IPS-18c (cell line): ENCODE measurements around the gene BTBD9.

ENCODE experiments used
- H3K4me3 ChIP-seq: 2 replicates; pipeline ENCODE4 v1.7.0; 2013; ENCODE audit warnings: low read depth, mild to moderate bottlenecking, low read length, moderate library complexity; ENCODE audit not compliant: insufficient read depth
- H3K9me3 ChIP-seq: one replicate; pipeline ENCODE4 v1.6.1; 2013; ENCODE audit warnings: mild to moderate bottlenecking, low read length, moderate library complexity; ENCODE audit not compliant: control insufficient read depth, insufficient read depth

BTBD9 gene

DNA sequence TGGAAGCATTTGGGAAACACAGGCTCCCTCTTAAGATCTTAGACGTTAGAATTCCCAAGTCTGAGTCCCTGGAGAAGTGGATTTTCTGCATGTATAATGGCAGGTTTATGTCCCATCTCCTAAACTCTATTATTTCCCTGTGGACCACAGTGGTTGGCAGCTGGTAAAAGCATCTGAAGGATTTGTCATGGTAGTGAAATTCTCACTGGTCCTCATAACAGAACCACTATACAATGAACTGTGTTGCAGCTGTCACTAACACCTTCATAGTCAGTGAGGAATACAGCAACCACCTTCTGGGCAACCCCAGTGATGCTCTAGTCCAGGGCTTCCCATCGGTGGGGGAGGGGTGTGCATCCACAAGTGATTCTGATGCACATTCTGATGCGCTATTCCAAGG lies 423.3 kb downstream of the BTBD9 start:
- Histone ChIP-seq H3K9me3 (no peaks in the 10 kb centered on the region), H3K4me3 (no peak overlapping the region)

DNA sequence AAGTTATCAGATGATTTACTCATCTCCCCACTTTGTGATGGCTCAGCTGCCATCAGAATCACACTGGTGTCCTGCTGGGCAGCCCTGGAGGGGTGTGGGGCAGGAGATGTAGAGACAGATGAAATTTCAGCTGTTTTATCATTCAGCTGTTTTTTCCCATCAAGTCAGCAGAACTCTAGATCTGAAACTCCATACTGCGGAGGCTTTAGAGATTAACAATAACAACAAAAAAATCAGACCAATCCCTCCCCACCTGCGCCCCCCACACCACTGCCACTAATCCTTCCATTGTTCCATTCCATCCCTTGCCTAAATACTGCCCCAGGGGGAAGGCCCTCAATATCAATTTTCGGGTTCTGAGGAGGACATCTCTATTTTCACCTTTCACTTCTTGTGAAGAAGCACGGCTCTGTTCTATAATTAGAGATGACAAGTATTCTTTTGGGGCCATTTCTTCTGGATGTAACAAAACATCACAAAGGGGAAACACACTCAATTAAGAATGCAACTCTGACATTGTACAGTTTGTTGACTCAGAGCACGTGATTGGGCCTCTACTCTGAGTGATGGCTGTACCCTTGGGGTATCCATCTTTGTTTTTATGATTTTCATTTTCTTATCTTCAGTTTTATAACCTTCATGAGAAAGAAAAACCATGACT lies 423.9 kb downstream of the BTBD9 start:
- H3K4me3 ChIP-seq: no peak overlapping the region

DNA sequence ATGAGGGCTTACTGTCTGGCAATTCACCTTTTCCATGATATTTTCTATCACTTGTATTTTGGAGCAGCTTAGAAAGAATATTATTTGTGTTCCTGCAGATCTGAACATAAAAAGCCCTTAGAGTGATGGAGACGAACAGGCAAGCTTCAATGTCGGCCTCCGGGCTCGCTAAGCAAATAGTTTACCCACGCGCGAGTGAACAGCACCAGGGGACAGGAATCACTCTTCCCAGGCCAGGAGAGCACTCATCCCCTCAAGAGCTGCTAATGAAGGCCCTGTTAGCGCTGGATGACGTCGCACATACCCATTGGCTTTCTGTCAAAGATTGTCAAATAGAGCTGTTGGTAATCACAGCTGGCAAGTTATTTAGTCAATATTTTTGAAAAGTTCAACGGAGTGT lies 424.5 kb downstream of the BTBD9 start:
- H3K9me3 ChIP-seq: no peaks in the 10 kb centered on the region
- no peak overlapping the region for H3K4me3 ChIP-seq

More for the DNA sequence above, 423.9 kb downstream of the BTBD9 start:
- no peaks in the 10 kb centered on the region for H3K9me3 ChIP-seq

DNA sequence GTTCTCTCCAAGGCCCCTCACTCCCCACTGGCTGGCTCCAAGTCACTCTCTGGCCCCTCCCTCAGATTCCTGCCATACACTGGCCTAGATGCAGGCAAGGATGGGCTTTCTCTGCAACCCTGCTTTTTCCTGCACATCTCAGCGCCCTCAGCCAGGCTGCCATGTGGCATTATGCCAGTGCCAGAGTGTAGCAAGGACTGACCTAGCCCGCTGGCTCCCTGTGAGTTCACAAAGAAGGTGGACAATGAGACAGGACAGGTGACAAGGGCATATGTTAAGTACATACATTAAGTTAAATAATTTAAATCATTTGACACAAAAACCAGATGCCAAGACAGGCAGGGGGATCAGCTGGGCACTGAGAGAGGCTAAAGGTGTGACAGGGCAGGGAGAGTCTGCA lies 425.6 kb downstream of the BTBD9 start:
- H3K9me3 ChIP-seq: no peaks in the 10 kb centered on the region

DNA sequence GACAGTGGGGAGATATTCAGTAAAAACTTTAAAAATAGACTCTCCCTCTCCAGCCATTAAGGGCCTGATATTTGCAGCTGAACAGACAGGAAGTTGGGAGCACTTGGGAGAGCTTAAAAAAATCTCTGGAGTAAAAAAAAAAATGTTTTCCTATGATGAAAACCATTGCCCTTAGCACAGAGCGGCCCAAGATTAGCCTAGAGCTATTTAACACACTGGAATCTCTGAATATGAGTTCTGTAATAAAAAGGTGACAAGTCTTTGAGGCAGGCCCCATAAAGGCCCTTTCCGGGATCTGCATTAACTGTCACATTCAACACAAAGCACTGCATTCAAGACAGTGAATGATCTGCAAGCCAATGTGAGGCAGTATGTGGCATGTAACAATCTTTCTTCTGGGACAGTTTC lies 426.5 kb downstream of the BTBD9 start:
- H3K9me3 ChIP-seq: no peaks in the 10 kb centered on the region
- H3K4me3 ChIP-seq: no peak overlapping the region

More for the DNA sequence above, 425.6 kb downstream of the BTBD9 start:
- H3K4me3 ChIP-seq: no peak overlapping the region

DNA sequence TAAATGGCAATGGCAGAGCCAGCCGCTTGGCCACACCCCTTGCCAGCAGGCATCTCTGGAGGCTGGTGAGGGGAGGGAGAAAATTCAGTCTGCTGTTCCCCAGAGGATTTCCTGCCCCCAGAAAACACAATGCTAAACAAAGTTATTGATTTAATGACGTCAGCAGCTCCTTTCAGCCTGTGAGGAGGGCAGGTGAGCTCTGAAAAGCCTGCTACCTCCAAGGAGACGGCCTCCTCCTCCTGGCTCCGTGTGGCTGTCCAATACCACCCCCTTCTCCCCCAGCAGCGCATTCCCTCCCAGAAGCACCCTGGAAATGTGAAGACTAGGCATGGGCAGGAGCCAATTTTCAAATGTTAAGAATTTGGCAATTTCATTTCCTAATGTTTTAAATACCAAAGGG lies 427.1 kb downstream of the BTBD9 start:
- no peaks in the 10 kb centered on the region for H3K9me3 ChIP-seq
- no peak overlapping the region for H3K4me3 ChIP-seq

DNA sequence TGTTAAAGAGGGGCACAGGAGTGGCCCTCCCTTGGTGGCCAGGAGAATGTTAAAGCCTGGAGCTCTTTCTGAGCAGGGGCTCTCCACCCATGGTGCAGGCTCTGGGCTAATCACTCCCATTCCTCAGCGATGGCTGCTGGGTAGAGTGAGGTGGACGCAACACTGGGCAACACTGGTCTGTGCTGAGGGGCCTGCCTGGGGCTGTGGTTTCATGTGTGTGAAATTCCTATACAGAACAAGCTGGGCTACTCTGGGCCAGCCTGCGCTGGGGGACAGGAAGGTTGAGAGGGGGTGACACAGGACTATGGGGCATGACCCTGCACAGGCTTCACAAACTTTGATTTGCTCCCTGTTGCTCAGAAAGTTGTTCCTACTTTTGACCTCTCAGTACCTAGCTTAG lies 427.6 kb downstream of the BTBD9 start:
- Histone ChIP-seq H3K9me3 (no peaks in the 10 kb centered on the region), H3K4me3 (no peak overlapping the region)

DNA sequence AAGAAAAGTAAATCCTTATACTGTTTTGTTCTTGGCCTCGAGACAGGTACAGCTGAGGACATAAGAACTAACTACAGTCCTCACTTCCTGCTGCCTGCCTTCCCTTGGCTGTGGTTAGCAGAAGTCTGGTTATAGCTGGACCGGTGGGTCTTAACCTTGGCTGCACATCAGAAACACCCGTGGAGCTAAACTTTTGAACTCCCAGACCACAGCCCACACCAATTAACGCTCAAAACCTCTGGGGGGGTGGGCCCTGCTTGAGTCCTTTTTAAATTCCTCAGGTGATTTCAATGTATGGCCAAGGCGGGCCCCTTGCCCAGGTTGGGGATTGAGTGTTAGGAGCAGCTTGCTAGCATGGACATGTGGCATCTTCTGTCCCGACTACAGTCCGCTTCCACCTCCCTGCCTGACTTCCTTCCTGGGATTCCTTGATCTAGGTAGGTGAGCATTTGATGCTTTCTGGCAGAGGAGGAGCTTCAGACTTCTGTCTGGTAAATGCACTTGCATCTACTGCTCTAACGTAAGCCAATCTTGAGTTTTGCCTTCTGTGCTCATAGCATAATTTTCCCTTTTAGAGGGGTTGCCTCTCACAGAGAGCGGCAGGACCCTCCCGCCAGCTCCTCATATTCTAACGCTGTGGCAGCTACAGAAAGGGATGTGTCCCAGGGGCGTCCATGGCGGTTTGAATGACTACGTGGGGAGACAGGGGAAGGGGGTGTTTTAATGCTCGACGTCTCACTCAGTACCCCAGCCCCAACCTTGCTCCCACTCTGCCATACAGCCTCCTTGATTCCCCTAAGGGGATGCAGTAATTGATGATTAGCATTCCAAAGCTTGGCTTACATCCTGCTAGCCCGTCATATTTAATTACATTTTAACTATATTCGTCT lies 430.1 kb downstream of the BTBD9 start:
- no peaks in the 10 kb centered on the region for H3K9me3 ChIP-seq
- H3K4me3 ChIP-seq: no peak overlapping the region

DNA sequence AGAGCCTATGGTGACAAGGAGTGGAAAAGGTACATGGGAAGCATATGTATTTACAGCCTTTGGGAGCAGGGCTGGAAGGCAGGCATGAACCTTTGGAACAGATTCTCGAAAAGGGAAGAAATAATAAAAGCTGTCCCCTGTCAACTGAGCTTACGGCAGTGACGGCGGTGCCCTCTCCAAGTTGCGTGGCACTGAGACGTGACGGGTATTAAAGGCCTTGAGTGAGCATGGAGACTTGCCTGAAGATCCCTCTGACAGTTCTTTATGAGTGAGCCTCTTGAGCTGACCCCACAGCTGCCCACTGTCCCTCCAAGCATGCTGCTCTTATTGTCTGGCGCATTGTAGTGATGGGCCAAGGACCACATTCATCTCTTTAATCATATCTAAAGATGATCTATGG lies 431.7 kb downstream of the BTBD9 start:
- Histone ChIP-seq H3K9me3 (no peaks in the 10 kb centered on the region), H3K4me3 (no peak overlapping the region)

DNA sequence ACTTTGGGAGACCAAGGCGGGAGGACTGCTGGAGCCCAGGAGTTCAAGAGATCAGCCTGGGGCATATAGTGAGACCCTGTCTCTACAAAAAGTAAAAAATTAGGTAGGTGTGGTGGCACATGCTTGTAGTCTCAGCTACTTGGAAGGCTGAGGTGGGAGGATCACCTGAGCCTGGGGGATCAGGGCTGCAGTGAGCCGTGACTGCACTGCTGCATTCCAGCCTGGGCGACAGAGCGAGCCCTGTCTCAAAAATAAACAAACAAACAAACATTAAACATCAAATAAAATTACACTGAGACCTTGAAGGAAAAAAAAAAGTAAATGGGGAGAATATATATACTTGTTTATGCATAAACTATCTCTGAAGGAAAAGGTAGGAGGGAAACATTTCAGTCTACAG lies 432.4 kb downstream of the BTBD9 start:
- H3K4me3 ChIP-seq: no peak overlapping the region
- no peaks in the 10 kb centered on the region for H3K9me3 ChIP-seq

DNA sequence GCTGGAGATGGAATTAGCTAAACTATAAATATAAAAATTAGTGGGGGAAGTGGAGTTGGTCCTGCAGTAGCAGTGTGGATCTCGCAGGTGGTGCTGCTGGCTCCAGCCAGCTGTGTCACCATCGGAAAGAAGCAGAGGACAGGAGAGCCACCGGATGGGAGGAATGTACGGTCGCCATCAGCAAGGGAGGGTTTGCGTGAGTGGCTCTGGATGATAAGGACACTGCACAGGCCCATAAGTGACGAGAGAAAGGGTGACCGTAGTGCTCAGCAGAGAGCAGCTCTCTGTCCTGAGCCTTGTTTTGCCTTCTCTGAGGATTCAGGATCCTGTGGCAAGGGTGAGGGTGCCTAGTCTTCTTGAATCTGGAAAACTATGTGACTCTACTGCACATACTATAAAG lies 441.5 kb downstream of the BTBD9 start:
- peaks cover 2% of the 10 kb centered on the region for H3K9me3 ChIP-seq
- H3K4me3 ChIP-seq: no peak overlapping the region

DNA sequence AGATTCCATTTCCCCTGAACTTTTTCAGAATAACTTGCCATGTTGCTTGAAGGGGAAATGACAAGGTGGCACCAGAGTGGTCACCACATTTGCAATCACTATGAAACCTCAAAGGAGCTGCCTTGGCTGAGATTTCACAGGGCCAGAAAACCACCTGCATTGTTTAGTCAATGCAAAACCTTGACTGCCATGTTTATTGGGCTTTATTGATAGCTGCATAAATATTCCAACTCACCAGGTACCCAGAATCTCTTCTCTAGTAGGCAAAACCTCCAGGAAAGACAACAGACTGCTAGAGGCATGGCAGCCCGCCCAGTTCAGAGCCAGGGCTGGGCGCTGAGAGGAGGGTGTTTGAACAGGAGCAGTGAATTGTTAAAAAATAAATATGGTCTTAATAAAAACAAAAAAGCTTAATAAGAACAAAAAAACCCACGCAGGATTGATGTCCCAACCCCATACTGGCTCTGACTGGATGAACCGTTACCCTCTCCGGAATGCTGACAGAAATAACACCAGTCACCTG lies 444.6 kb downstream of the BTBD9 start:
- H3K4me3 ChIP-seq: no peak overlapping the region
- H3K9me3 ChIP-seq: peaks cover 2% of the 10 kb centered on the region

DNA sequence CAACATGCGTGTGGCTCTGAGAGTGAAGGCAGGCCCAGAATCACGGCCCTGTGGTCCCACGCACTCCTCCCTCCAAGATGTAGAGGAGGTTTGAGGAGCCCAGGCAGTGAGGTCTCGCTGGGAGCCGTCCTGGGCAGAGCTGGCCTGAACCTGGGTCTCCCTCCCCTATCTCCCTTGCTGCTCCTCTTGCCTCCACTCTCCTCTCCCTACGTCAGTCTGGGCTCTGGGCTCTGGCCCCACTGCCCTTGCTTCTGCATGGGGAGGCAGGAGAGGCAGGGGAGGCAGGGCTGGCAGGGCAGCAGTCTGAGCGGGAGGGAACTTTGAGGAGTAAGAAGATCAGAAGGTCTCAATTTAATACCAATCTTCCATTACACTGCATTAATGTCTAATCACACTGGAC lies 445.1 kb downstream of the BTBD9 start:
- no peak overlapping the region for H3K4me3 ChIP-seq
- H3K9me3 ChIP-seq: peaks cover 2% of the 10 kb centered on the region

DNA sequence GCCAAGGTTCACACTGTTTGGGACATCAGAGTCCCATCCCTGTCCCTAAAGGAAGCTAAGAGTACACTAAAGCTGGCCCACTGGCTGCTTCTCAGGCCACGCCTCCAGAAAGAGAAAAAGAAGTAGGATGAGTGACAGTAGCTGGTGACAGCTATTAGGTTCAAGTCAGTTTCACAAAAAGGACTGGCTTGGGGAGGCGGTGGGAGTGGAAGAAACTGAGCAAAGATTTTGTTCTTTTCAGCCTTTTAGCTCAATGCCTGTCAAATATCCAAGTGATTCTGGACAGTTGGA lies 445.5 kb downstream of the BTBD9 start:
- H3K9me3 ChIP-seq: peaks cover 2% of the 10 kb centered on the region

DNA sequence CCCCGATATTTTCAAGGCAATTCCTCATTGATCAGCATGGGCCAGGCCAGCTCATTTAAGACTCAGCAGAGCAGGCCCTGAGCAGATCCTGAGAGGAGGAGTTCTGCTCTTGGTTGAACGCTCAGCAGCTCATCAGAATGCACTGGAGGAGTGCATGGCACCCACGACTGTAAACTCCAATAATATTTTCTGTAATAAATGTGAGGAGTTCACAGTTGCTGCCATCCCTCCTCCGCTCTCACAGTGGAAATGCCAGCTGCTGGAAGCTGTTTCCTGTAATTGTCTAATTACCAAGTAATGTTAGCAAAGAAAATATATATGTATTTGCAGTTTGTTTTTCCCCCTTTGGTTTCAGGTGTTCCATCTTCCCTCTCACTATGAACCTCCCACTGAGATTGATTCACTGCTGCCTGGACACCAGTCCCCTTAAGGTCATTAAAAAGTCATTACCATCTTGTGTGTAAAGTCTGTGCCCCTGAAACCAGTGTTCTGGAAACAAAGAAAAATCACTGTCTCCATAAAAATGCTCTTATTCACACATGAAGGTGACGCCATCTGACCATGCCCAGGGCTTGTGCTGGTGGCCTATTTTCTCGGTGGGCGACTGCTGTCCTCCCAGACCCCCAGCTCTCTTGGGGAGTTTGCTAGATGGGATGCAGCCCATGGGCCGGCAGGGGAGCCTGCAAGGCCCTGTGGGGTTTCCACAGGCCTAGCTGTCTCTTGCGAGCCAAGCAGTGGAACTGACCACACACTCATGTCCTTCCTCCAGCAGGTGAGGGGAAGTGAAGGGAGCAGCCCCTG lies 446.0 kb downstream of the BTBD9 start:
- no peaks in the 10 kb centered on the region for H3K9me3 ChIP-seq

More for the DNA sequence above, 445.5 kb downstream of the BTBD9 start:
- no peak overlapping the region for H3K4me3 ChIP-seq

DNA sequence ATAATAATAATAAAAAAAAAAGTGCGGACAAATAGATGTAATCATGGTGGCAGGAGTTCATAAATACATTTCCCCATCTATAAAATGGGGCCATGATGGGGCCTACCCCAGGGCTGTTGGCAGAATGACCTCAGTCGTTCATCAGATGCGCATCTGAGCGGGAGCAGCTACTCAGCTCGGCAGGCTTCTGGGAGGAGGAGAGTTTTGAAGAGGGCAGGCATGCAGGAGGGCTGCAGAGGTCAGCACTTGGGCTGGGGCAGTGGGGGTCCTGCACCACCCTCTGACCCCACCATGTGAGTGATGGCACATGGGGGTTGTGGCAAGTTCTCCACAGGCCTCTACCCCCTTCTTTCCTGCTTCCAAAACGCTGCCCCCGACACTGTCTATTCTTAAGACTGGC lies 446.7 kb downstream of the BTBD9 start:
- Histone ChIP-seq H3K9me3 (no peaks in the 10 kb centered on the region), H3K4me3 (no peak overlapping the region)

More for the DNA sequence above, 446.0 kb downstream of the BTBD9 start:
- H3K4me3 ChIP-seq: no peak overlapping the region

DNA sequence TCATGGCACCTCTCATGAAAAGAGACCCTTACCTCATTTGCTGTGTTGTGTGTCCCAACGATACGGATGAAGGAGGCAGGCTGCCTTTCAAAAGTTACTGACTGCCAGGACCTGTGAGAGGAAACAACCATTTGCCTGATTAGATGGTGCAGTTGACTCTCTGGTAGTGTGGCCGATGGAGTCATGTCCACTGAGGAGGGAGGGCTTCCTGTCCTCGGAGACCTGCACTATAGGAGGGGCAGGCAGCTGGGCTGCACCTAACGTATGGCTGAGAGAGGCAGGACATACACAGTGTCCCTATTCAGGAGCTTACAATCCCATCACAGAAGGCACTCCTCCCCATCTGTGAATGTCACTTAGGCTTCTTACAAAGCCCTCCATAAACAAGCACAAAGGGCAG lies 447.2 kb downstream of the BTBD9 start:
- Histone ChIP-seq H3K4me3 (no peak overlapping the region), H3K9me3 (no peaks in the 10 kb centered on the region)

DNA sequence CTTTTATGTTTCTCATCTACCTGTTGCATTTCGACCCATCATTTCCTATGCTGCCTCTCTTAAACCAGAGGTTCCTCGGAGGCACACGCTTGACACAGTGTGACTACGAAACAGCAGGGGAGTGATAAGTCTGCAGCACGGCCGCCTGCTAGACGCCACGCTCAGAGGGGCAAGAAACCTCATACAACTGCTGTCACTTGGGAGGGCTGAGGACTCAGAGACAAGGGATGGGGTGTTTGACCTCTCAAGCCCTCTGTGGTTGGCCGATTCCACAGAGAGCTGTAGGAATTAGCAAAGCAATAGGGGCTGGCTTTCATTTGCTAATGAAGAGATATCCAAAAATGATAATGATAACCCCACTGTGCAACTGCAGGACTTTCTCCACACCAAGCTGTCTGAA lies 447.7 kb downstream of the BTBD9 start:
- H3K9me3 ChIP-seq: no peaks in the 10 kb centered on the region

More for the DNA sequence above, 447.7 kb downstream of the BTBD9 start:
- no peak overlapping the region for H3K4me3 ChIP-seq
